Spinal cord (tissue), 10 donors: ENCODE results near the gene AP4M1. TPM values are rescaled to one million over a fixed set of nuclear protein-coding genes. Genes with fewer than 3 reads are reported as not detected.
A peak's percentile ranks its signal among the peaks of the same experiment; 100 is the strongest.
"Not testable (repeated sequence)": the region's sequence is repeated elsewhere in the genome, so short reads cannot be mapped to it uniquely, and the experiment has no call there.

ENCODE experiments used
- DNase-seq, 6 donors: peaks; one replicate each; pipeline versions ENCODE4 v3.0.0 to v3.0.0-alpha.2; 2013 to 2015; ENCODE audit warnings: low spot score in 6 of 6, low read depth in 4 of 6
- H3K27ac ChIP-seq: one replicate; pipeline ENCODE4 v1.5.1; 2013; ENCODE audit warnings: low read depth, low read length, control low read depth
- H3K27me3 ChIP-seq: one replicate; pipeline ENCODE4 v1.6.1; 2013; ENCODE audit warnings: low read length; ENCODE audit not compliant: control insufficient read depth, insufficient read depth
- H3K36me3 ChIP-seq: one replicate; pipeline ENCODE4 v1.6.1; 2013; ENCODE audit warnings: low read length; ENCODE audit not compliant: control insufficient read depth, insufficient read depth
- H3K4me1 ChIP-seq: one replicate; pipeline ENCODE4 v1.6.1; 2013; ENCODE audit warnings: low read length; ENCODE audit not compliant: control insufficient read depth, insufficient read depth
- H3K4me3 ChIP-seq: one replicate; pipeline ENCODE4 v1.5.1; 2013; ENCODE audit warnings: low read depth, low read length, control low read depth
- H3K9me3 ChIP-seq: one replicate; pipeline ENCODE4 v1.6.1; 2013; ENCODE audit warnings: low read length; ENCODE audit not compliant: control insufficient read depth, insufficient read depth
- WGBS: methylation state at CpG from one replicate; pipeline ENCODE4 v1.1.5; 2013; ENCODE audit warnings: missing lambda C conversion rate; ENCODE audit not compliant: insufficient coverage; 5-methylcytosine and 5-hydroxymethylcytosine counted together
- polyA plus RNA-seq, 2 donors: library from polyadenylated mRNA; unstranded; fragments of 120-200 nt; gene quantifications; one replicate each; pipeline ENCODE4 v1.2.1, GENCODE V29; 2013; ENCODE audit not compliant: insufficient read length in 2 of 2
- total RNA-seq, 2 donors: library from RNA; depleted of rRNA in 1 of 2; stranded (reverse); fragments of 120-200 nt in 1 of 2; fragments of >200 nt in 1 of 2; gene quantifications; one replicate each; pipeline versions ENCODE4 v1.2.3 to v1.2.4, GENCODE V29; 2013 to 2014
- donor health status: healthy.

Gene AP4M1
- total and polyA plus RNA-seq, 4 donors = 18.2 to 47.7 (median 29.4) TPM

- DNase-seq = peak; percentile 93 to 99 (median 94)
- Histone ChIP-seq H3K9me3 (no peaks in the 10 kb centered on the region), H3K4me3 (peak within 1 kb of the TSS; percentile 97), H3K36me3 (peaks cover 20% of the 10 kb centered on the region), H3K27ac (peak within 1 kb of the TSS; percentile 99), H3K27me3 (no peaks in the 10 kb centered on the region), H3K4me1 (peaks cover 35% of the 10 kb centered on the region)
- under 1% methylated on average over 85 of the region's 85 CpGs for WGBS
Measured at GRCh38 chr7:100126931-100127865, 25.8 kb downstream of the AP4M1 start, which contains the start of gene MBLAC1. TSS of gene MBLAC1 (plus strand) at chr7:100126967. CDS start at chr7:100127396, 429 bp downstream.

GRCh38 chr7:100127866-100128636, 26.6 kb downstream of the AP4M1 start:
- H3K27ac ChIP-seq = peak overlapping the region; percentile 2
- peak in 2 of 6 donors; percentile 57 to 77 for DNase-seq

GRCh38 chr7:100128637-100128963, 27.2 kb downstream of the AP4M1 start:
- H3K36me3 ChIP-seq = peaks cover 9% of the 10 kb centered on the region
- peaks cover 36% of the 10 kb centered on the region for H3K4me1 ChIP-seq
- no peak for DNase-seq
- H3K4me3 ChIP-seq = no peak overlapping the region
- peak overlapping the region; percentile 2 for H3K27ac ChIP-seq
- WGBS = 57% methylated on average over 1 of the region's 1 CpG
- H3K9me3 ChIP-seq = no peaks in the 10 kb centered on the region
- no peaks in the 10 kb centered on the region for H3K27me3 ChIP-seq

More at GRCh38 chr7:100127866-100128636, 26.6 kb downstream of the AP4M1 start:
- H3K4me3 ChIP-seq = peak overlapping the region; percentile 97
- H3K4me1 ChIP-seq = peaks cover 36% of the 10 kb centered on the region
- 1% methylated on average over 35 of the region's 37 CpGs for WGBS
- no peaks in the 10 kb centered on the region for H3K27me3 ChIP-seq
- peaks cover 14% of the 10 kb centered on the region for H3K36me3 ChIP-seq
- H3K9me3 ChIP-seq = no peaks in the 10 kb centered on the region

GRCh38 chr7:100130220-100130607, 28.8 kb downstream of the AP4M1 start:
- peaks cover 36% of the 10 kb centered on the region for H3K4me1 ChIP-seq
- not testable (repeated sequence) for H3K4me3 ChIP-seq, H3K9me3 ChIP-seq, H3K36me3 ChIP-seq, DNase-seq, H3K27ac ChIP-seq, H3K27me3 ChIP-seq
- WGBS = 100% methylated on average over 1 of the region's 1 CpG

GRCh38 chr7:100130608-100131453, 29.4 kb downstream of the AP4M1 start:
- H3K27ac ChIP-seq = no peak overlapping the region
- peaks cover 31% of the 10 kb centered on the region for H3K4me1 ChIP-seq
- DNase-seq = peak in 3 of 6 donors; percentile 39 to 89 (median 81)
- H3K9me3 ChIP-seq = no peaks in the 10 kb centered on the region
- H3K27me3 ChIP-seq = no peaks in the 10 kb centered on the region
- no peak overlapping the region for H3K4me3 ChIP-seq
- H3K36me3 ChIP-seq = no peaks in the 10 kb centered on the region
- WGBS = 10% methylated on average over 24 of the region's 24 CpGs

- Histone ChIP-seq H3K36me3 (no peaks in the 10 kb centered on the region), H3K4me1 (peaks cover 20% of the 10 kb centered on the region), H3K9me3 (no peaks in the 10 kb centered on the region), H3K4me3 (no peak overlapping the region), H3K27ac (no peak overlapping the region), H3K27me3 (no peaks in the 10 kb centered on the region)
- DNase-seq = no peak
- no CpG with 5 or more reads among the region's 7 CpGs for WGBS
Measured at GRCh38 chr7:100132126-100132525, 30.7 kb downstream of the AP4M1 start.

- H3K4me3 ChIP-seq = no peak overlapping the region
- 7% methylated on average over 2 of the region's 3 CpGs for WGBS
- H3K4me1 ChIP-seq = peaks cover 20% of the 10 kb centered on the region
- H3K36me3 ChIP-seq = no peaks in the 10 kb centered on the region
- DNase-seq = peak in 3 of 6 donors; percentile 33 to 76 (median 47)
- H3K9me3 ChIP-seq = no peaks in the 10 kb centered on the region
- H3K27me3 ChIP-seq = no peaks in the 10 kb centered on the region
- H3K27ac ChIP-seq = peak overlapping the region; percentile 7
Measured at GRCh38 chr7:100132697-100133151, 31.3 kb downstream of the AP4M1 start.

- no peaks in the 10 kb centered on the region for H3K4me1 ChIP-seq
- H3K27ac ChIP-seq = no peak overlapping the region
- no peaks in the 10 kb centered on the region for H3K9me3 ChIP-seq
- DNase-seq = no peak
- no peaks in the 10 kb centered on the region for H3K36me3 ChIP-seq
- 87% methylated on average over 6 of the region's 13 CpGs for WGBS
- H3K27me3 ChIP-seq = no peaks in the 10 kb centered on the region
- H3K4me3 ChIP-seq = no peak overlapping the region
Measured at GRCh38 chr7:100137851-100138760, 36.7 kb downstream of the AP4M1 start.
